GM21717 (cell line): Measurements from ENCODE around the gene ACSM6.

Experiments used
- ATAC-seq: cut with Tn5 transposase; IDR thresholded peaks from one replicate; pipeline ENCODE4 v1.9.1; 2021; ENCODE audit warnings: mild to moderate bottlenecking, moderate library complexity; ENCODE audit not compliant: unreplicated experiment

The ACSM6 gene

GRCh38 chr10:95265572-95265971, 71.5 kb downstream of the ACSM6 start:
- ATAC-seq = no peak

DNA sequence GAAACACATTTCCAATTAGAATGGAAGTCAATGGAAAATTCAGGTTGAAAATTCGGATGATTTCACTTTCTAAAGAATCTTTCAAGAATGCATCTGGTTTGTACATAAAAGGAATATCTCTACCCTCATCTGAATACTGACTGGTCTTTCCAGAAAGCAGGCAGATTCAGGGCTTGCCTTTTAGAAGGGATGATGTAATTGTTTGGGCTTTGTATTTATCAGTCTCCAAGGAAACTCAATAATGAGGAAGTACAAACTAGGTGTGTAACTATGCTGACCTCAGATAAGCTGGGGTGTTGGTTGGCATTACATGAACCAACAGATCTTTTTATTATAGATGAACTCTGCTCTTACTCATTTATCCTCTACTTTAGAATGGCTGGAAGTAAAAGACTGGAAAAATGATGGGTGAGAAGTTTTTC, 72.6 kb downstream of the ACSM6 start:
- ATAC-seq = peak; percentile 92

DNA sequence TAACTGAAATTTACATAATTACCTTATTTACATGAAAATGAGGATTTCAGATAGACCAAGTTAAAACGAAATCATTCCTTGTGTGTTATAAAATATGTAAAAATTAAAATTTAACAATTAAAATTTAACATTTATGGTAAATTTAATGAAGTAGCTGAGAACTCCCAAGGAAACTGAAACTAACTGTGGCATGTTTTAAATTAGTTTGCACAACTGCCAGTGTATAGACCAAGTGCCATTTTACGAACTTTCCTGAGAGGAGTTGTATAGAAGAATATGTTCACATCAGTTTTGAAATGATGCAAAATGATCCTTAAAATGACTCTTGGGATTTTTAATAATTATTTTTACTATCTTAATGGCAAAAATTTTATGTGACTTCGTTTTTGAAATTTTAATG, 73.2 kb downstream of the ACSM6 start:
- ATAC-seq = no peak

DNA sequence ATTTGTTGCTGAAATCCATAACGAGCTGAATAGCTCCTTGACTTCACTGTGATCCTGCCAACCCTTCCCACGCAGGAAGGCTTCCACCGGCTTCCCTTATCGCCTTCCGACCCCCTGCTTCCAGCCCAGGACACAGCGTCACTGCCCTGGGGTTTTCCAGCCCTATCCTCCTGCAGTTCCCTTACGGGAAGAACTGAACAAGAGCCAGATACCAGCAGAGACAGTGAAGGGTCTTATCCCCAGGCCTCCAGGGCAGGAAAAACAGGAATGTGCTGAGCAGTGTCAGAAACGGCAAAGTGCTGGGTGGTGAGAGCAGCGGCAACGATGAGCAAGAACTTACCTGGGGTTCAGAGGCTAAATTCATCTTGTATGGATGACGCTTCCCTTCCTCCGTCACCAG, 74.4 kb downstream of the ACSM6 start:
- no peak for ATAC-seq

DNA sequence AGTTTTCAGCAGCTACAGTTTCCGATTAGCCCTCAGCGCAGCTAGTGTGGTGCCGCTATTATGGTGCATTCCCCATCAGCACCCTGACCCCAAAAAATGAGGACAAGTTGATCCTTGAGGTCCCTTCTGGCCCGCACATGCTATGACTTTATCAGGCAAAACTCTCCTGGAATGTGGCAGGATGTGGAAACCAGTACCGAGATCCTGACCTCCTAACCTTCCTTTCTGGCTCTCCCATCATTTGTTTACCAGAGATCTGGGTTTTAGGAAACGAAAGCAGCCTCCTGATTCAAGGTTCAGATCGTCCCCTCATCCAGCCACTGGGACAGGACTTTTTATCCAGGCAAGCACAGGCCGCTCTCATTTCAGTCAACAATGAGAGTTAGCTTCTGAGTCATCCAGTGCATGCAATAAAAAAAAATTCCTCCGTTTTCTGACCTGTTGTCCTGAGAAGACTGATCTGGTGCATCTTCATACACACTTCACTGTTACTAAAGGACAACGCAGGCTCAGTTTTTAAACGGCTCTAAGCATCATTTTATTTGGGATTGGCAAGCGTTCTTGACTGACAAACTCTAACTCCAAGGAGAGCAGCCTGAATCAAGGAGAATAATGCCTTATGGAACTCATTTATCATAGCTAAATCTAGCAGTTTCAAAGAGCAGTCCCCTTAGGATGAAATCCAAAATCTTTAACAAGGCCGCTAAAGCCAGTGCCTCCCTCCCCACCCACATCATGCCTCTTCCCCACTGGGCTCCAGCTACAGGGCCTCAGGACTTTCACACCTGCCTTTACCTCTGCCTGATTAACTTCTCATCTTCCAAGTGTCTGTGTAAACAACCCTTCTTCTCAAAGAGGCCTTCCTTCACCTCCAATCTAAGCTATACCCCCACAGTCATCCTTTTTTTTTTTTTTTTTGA, 79.6 kb downstream of the ACSM6 start:
- ATAC-seq = no peak

- ATAC-seq = no peak
Measured at GRCh38 chr10:95275726-95276366, 81.8 kb downstream of the ACSM6 start.

DNA sequence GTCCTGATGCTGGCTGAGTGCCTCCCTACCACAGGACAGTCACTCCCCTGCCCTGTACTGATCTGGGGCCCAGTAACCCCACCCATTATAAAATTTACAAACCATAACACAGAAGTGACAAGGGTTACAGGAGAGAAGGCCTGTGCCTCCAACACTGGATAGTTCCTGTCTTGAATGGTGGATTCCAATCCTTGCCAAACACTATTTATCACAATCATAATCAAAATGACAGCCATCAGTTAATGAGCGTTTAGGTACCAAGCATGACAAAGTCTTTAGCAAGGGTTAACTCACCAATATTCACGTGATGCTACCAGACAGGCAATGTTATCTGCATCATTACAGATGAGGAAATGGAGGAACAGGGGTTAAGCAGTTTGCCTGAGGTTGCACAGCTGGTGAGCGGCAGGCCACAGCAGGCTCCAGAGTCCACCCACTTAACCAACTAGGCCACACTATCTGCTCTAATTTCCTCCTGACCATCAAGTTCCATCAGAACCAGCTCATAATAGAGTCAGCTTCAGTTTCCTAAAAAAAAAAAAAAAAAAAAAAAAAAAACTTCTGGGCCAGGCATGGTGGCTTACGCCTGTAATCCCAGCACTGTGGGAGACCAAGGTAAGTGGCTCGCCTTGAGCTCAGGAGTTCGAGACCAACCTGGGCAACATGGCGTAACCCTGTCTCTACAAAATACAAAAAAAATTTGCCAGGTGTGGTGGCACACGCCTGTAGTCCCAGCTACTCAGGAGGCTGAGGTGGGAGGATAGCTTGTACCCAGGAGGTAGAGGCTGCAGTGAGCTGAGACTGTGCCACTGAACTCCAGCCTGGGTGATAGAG, 82.5 kb downstream of the ACSM6 start:
- ATAC-seq = no peak

- no peak for ATAC-seq
Measured at GRCh38 chr10:95277201-95277570, 83.1 kb downstream of the ACSM6 start.

DNA sequence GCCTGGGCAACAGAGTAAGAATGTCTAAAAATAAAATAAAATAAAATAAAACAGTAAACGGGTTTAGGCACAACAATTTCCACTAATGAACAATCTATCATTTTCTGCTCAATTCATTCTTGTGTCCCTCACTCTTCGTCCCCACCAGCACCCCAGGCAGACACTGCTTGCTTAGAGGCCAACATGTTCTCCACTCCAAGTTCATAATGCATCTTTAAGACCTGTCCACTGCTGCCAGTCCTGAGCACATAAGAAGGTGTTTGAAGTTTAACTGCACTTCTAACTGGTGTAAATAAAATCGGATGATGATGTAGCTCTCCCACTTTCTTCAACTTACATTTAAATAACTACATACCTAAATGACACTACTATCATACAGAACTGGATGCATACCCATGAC, 83.6 kb downstream of the ACSM6 start:
- no peak for ATAC-seq
